HepG2 (cell line): ENCODE results near the gene OTOGL. TPM values are rescaled to one million over a fixed set of nuclear protein-coding genes. Genes with fewer than 3 reads are reported as not detected.
A peak's percentile ranks its signal among the peaks of the same experiment; 100 is the strongest.

Experiments
- AHR ChIP-seq: IDR thresholded peaks from 2 replicates; pipeline ENCODE4 v1.6.1; 2018; ENCODE audit warnings: missing genetic modification reagents, missing compliant biosample characterization
- CEBPG ChIP-seq: IDR thresholded peaks from 2 replicates; pipeline ENCODE4 v1.6.1; 2016
- ETS1 ChIP-seq: sonication (generic); formaldehyde crosslinking; IDR thresholded peaks from 2 replicates; pipeline ENCODE4 v1.4.0; 2020; ENCODE audit warnings: missing genetic modification reagents
- FOXA1 ChIP-seq, 2 experiments: fragments of 450-650 bp in 1 of 2; sonication (generic) in 1 of 2; formaldehyde crosslinking in 1 of 2; IDR thresholded peaks; 2 replicates each; pipeline versions ENCODE4 v1.4.0 to v1.6.1; 2016 to 2020; ENCODE audit warnings: missing genetic modification reagents in 1 of 2
- GATAD2A ChIP-seq: IDR thresholded peaks from 2 replicates; pipeline ENCODE4 v1.6.1; 2016
- HNF4A ChIP-seq: sonication (generic); formaldehyde crosslinking; IDR thresholded peaks from 2 replicates; pipeline ENCODE4 v1.4.0; 2020; ENCODE audit warnings: missing genetic modification reagents
- MBNL3 ChIP-seq: fragments of 250-450 bp; sonication (Bioruptor Pico); conservative IDR thresholded peaks from 2 replicates; pipeline ENCODE4 v1.8.0; 2022; ENCODE audit warnings: mild to moderate bottlenecking, inconsistent platforms
- NPAS2 ChIP-seq: sonication (generic); formaldehyde crosslinking; IDR thresholded peaks from 2 replicates; pipeline ENCODE4 v1.8.0; 2022; ENCODE audit warnings: mild to moderate bottlenecking, missing genetic modification reagents, borderline replicate concordance
- PBX2 ChIP-seq: IDR thresholded peaks from 2 replicates; pipeline ENCODE4 v1.6.1; 2016; ENCODE audit warnings: control low read depth
- SETDB1 ChIP-seq: sonication (generic); formaldehyde crosslinking; IDR thresholded peaks from 2 replicates; pipeline ENCODE4 v1.5.1; 2020; ENCODE audit warnings: missing genetic modification reagents, mild to moderate bottlenecking, borderline replicate concordance
- SP1 ChIP-seq, 2 experiments: fragments of 450-650 bp in 1 of 2; sonication (generic) in 1 of 2; formaldehyde crosslinking in 1 of 2; IDR thresholded peaks; 2 replicates each; pipeline versions ENCODE4 v1.4.0 to v1.6.1; 2016 to 2020; ENCODE audit warnings: missing genetic modification reagents in 1 of 2
- THAP11 ChIP-seq: IDR thresholded peaks from 2 replicates; pipeline ENCODE4 v1.6.1; 2016; ENCODE audit warnings: missing biosample characterization, missing genetic modification reagents
- TOPORS ChIP-seq: sonication (generic); formaldehyde crosslinking; IDR thresholded peaks from 2 replicates; pipeline ENCODE4 v1.8.0; 2023; ENCODE audit warnings: mild to moderate bottlenecking, missing genetic modification reagents
- ZBTB7A ChIP-seq: sonication (generic); formaldehyde crosslinking; IDR thresholded peaks from 2 replicates; pipeline ENCODE4 v1.8.0; 2022; ENCODE audit warnings: mild to moderate bottlenecking, missing genetic modification reagents
- ZNF142 ChIP-seq: sonication (generic); formaldehyde crosslinking; IDR thresholded peaks from 2 replicates; pipeline ENCODE4 v1.4.0; 2020; ENCODE audit warnings: missing genetic modification reagents
- ZNF280B ChIP-seq: sonication (generic); formaldehyde crosslinking; IDR thresholded peaks from 2 replicates; pipeline ENCODE4 v1.5.0; 2020; ENCODE audit warnings: missing genetic modification reagents, mild to moderate bottlenecking, borderline replicate concordance
- ZNF503 ChIP-seq: sonication (generic); formaldehyde crosslinking; IDR thresholded peaks from 2 replicates; pipeline ENCODE4 v1.4.0; 2020; ENCODE audit warnings: missing genetic modification reagents
- polyA plus RNA-seq, 8 experiments: library from polyadenylated mRNA; depleted of rRNA in 3 of 8; stranded (reverse) in 7 of 8; unstranded in 1 of 8; fragments of >200 nt; fragmentation: Illumina TruSeq in 4 of 8; extraction: Trizol in 4 of 8; gene quantifications; 2 replicates each; pipeline versions ENCODE4 v1.2.1 to v1.2.3, GENCODE V29; 2011 to 2016; ENCODE audit warnings: low read depth in 4 of 8, missing spikeins in 1 of 8, mixed read lengths in 1 of 8; ENCODE audit not compliant: insufficient read depth in 1 of 8
- total RNA-seq, 5 experiments: library from RNA; depleted of rRNA; stranded (reverse); fragments of >200 nt; fragmentation: Illumina TruSeq; extraction: Trizol; gene quantifications; 2 replicates each; pipeline ENCODE4 v1.2.3, GENCODE V29; 2016; ENCODE audit warnings: low read depth in 1 of 5

Gene OTOGL
- total and polyA plus RNA-seq, 2 of the 13 experiments (the other 11 are each of a cell fraction or from before 2014, with no cell fraction given): not detected

- no peak for TF ChIP-seq ZNF142 (CRISPR knock-in tag)
- TF ChIP-seq PBX2 (CRISPR knock-in tag): no peak
- peak; percentile 46 for TF ChIP-seq HNF4A
- no peak for TF ChIP-seq SP1 (IDR thresholded peaks at IDR 0.05)
- no peak for TF ChIP-seq SP1 (CRISPR knock-in tag; IDR thresholded peaks at IDR 0.05)
- no peak for TF ChIP-seq ZNF280B (CRISPR knock-in tag)
- no peak for TF ChIP-seq ZNF503 (CRISPR knock-in tag)
- TF ChIP-seq TOPORS (CRISPR knock-in tag): no peak
- TF ChIP-seq AHR (CRISPR knock-in tag): no peak
- no peak for TF ChIP-seq NPAS2 (CRISPR knock-in tag)
- TF ChIP-seq GATAD2A (CRISPR knock-in tag): 0 out of 2 replicates have a peak, but pooled peaks have one; percentile 15
- no peak for TF ChIP-seq SETDB1 (CRISPR knock-in tag)
- TF ChIP-seq CEBPG (CRISPR knock-in tag): peak; percentile 36; the same call in 1 of the 2 replicates
- TF ChIP-seq ETS1 (CRISPR knock-in tag): no peak
- no peak for TF ChIP-seq THAP11 (CRISPR knock-in tag)
- TF ChIP-seq FOXA1 (IDR thresholded peaks at IDR 0.05): no peak
- TF ChIP-seq FOXA1 (CRISPR knock-in tag; IDR thresholded peaks at IDR 0.05): no peak
- no peak for TF ChIP-seq MBNL3
- no peak for TF ChIP-seq ZBTB7A (CRISPR knock-in tag)
Observed at GRCh38 chr12:80353254-80353653, 253.9 kb downstream of the OTOGL start (continued).
